HepG2 (cell line): ENCODE measurements around the gene SPON1. TPM values are rescaled to one million over a fixed set of nuclear protein-coding genes. Genes with fewer than 3 reads are reported as not detected.

Experiments
- ATAC-seq: fragments of 200-7000 bp; cut with Tn5 transposase; 3 replicates; pipeline ENCODE4 v1.9.1; 2020; ENCODE audit warnings: mild to moderate bottlenecking, moderate library complexity
- BruUV-seq: library from RNA; stranded (reverse); fragments of 400-500 nt; replicated peaks from 2 replicates; lab custom pipeline; 2021; lab: Mats Ljungman, UMichigan
- CTCF ChIA-PET: fragments of 300-600 bp; formaldehyde crosslinking; extraction: SDS; loops from one replicate; lab custom pipeline; 2021; ENCODE audit warnings: low total read pairs, inconsistent platforms, low intra/inter-chr PET ratio; lab: Yijun Ruan, JAX
- POLR2A ChIA-PET: fragments of 350-600 bp; sonication (Branson Sonifier 250); formaldehyde crosslinking; loops from one replicate; lab custom pipeline; 2020; ENCODE audit warnings: antibody characterized with exemption, inconsistent platforms; lab: Yijun Ruan, JAX
- DNase-seq: peaks from one replicate; pipeline ENCODE4 v3.0.0-alpha.2; 2015; ENCODE audit warnings: low spot score
- FAIRE-seq: peaks from 3 replicates; lab custom pipeline; 2011; peaks lifted over from hg19 to GRCh38; lab: Jason Lieb, UNC
- H2AFZ ChIP-seq: one replicate; pipeline ENCODE4 v1.6.1; 2011; ENCODE audit warnings: low read length, inconsistent platforms
- H3K27ac ChIP-seq: fragments of 300-600 bp; 3 replicates; pipeline ENCODE4 v1.8.0; 2011; ENCODE audit warnings: mixed run types, mild to moderate bottlenecking, mixed read lengths, low read length, inconsistent platforms; ENCODE audit not compliant: insufficient read depth; ENCODE audit errors: extremely low read length
- H3K27me3 ChIP-seq, 2 experiments: fragments of 200-600 bp in 1 of 2; 2 replicates in 1 of 2; 3 replicates in 1 of 2; pipeline versions ENCODE4 v1.6.0 to v1.8.0; 2011; ENCODE audit warnings: low read length in 2 of 2, mild to moderate bottlenecking in 2 of 2, moderate library complexity in 2 of 2, inconsistent platforms in 1 of 2; ENCODE audit not compliant: insufficient read depth in 2 of 2, control insufficient read depth in 1 of 2
- H3K36me3 ChIP-seq, 2 experiments: fragments of 200-600 bp in 1 of 2; replicated peaks in 1 of 2; 2 replicates in 1 of 2; 3 replicates in 1 of 2; pipeline versions ENCODE4 v1.5.1 to v1.8.0; 2011; ENCODE audit warnings: low read length in 2 of 2, inconsistent platforms in 1 of 2; ENCODE audit not compliant: insufficient read depth in 2 of 2, control insufficient read depth in 1 of 2
- H3K4me1 ChIP-seq: 2 replicates; pipeline ENCODE4 v1.5.1; 2012; ENCODE audit warnings: low read length, inconsistent platforms; ENCODE audit not compliant: insufficient read depth
- H3K4me2 ChIP-seq: 2 replicates; pipeline ENCODE4 v1.6.0; 2011; ENCODE audit warnings: low read depth, low read length, inconsistent platforms
- H3K4me3 ChIP-seq, 3 experiments: fragments of 200-600 bp in 1 of 3; sonication (generic), shearing (Covaris generic) in 1 of 3; replicated peaks in 1 of 3; 2 replicates each; pipeline ENCODE4 v1.5.1; 2011 to 2016; ENCODE audit warnings: low read length in 3 of 3, inconsistent platforms in 2 of 3, low read depth in 2 of 3, mild to moderate bottlenecking in 2 of 3, control low read depth in 1 of 3, mixed read lengths in 1 of 3; ENCODE audit not compliant: insufficient read depth in 1 of 3
- H3K79me2 ChIP-seq: one replicate; pipeline ENCODE4 v1.6.1; 2011; ENCODE audit warnings: low read length, inconsistent platforms; ENCODE audit not compliant: insufficient read depth
- H3K9ac ChIP-seq: 2 replicates; pipeline ENCODE4 v1.6.0; 2011; ENCODE audit warnings: mild to moderate bottlenecking, low read depth, low read length, inconsistent platforms; ENCODE audit not compliant: insufficient read depth
- H3K9me3 ChIP-seq: 2 replicates; pipeline ENCODE4 v1.5.1; 2012; ENCODE audit warnings: mild to moderate bottlenecking, low read length
- H4K20me1 ChIP-seq: 2 replicates; pipeline ENCODE4 v1.6.0; 2011; ENCODE audit warnings: inconsistent platforms, mild to moderate bottlenecking, low read length, moderate library complexity; ENCODE audit not compliant: insufficient read depth
- AKAP8 ChIP-seq: sonication (generic); formaldehyde crosslinking; IDR thresholded peaks from 2 replicates; pipeline ENCODE4 v1.5.1; 2020; ENCODE audit warnings: mild to moderate bottlenecking, missing genetic modification reagents
- KLF12 ChIP-seq: sonication (generic); formaldehyde crosslinking; IDR thresholded peaks from 2 replicates; pipeline ENCODE4 v1.4.0; 2020; ENCODE audit warnings: missing genetic modification reagents, borderline replicate concordance
- MATR3 ChIP-seq: sonication (generic); formaldehyde crosslinking; IDR thresholded peaks from 2 replicates; pipeline ENCODE4 v1.4.0; 2020; ENCODE audit warnings: missing genetic modification reagents
- RBM39 ChIP-seq: fragments of 200-400 bp; formaldehyde crosslinking; IDR thresholded peaks from one replicate; pipeline ENCODE4 v1.6.1; 2018; ENCODE audit warnings: antibody characterized with exemption, mild to moderate bottlenecking, low read depth, low read length; ENCODE audit not compliant: poor library complexity, severe bottlenecking
- SIX4 ChIP-seq: sonication (generic); formaldehyde crosslinking; IDR thresholded peaks from 2 replicates; pipeline ENCODE4 v1.4.0; 2020; ENCODE audit warnings: missing genetic modification reagents
- ZNF160 ChIP-seq: sonication (generic); formaldehyde crosslinking; IDR thresholded peaks from 2 replicates; pipeline ENCODE4 v1.8.0; 2022; ENCODE audit warnings: mild to moderate bottlenecking, inconsistent platforms, missing genetic modification reagents
- ZNF354B ChIP-seq: sonication (generic); formaldehyde crosslinking; IDR thresholded peaks from 2 replicates; pipeline ENCODE4 v1.8.0; 2022; ENCODE audit warnings: mild to moderate bottlenecking, missing genetic modification reagents
- ZNF547 ChIP-seq: sonication (generic); formaldehyde crosslinking; IDR thresholded peaks from 2 replicates; pipeline ENCODE4 v1.5.1; 2020; ENCODE audit warnings: mild to moderate bottlenecking, missing genetic modification reagents
- ZNF558 ChIP-seq: sonication (generic); formaldehyde crosslinking; IDR thresholded peaks from 2 replicates; pipeline ENCODE4 v1.9.0; 2022; ENCODE audit warnings: mild to moderate bottlenecking, missing genetic modification reagents, borderline replicate concordance
- WGBS: methylation state at CpG from one replicate; pipeline ENCODE4 v1.1.6; 2017; ENCODE audit warnings: low lambda C conversion rate; 5-methylcytosine and 5-hydroxymethylcytosine counted together
- in situ Hi-C: cut with HindIII; loops from 2 replicates; pipeline ENCODE4 v1.10.0; 2017; ENCODE audit warnings: low pct_unique_long_range_greater_than_20kb; ENCODE audit not compliant: extremely low pct_ligation_motif_present
- intact Hi-C: fragments of 100-400 bp; cut with micrococcal nuclease; formaldehyde crosslinking; loops from one replicate; pipeline ENCODE4 v1.10.0; 2022; ENCODE audit not compliant: unreplicated experiment
- polyA plus RNA-seq, 8 experiments: library from polyadenylated mRNA; depleted of rRNA in 3 of 8; stranded (reverse) in 7 of 8; unstranded in 1 of 8; fragments of >200 nt; fragmentation: Illumina TruSeq in 4 of 8; extraction: Trizol in 4 of 8; gene quantifications; 2 replicates each; pipeline versions ENCODE4 v1.2.1 to v1.2.3, GENCODE V29; 2011 to 2016; ENCODE audit warnings: low read depth in 4 of 8, missing spikeins in 1 of 8, mixed read lengths in 1 of 8; ENCODE audit not compliant: insufficient read depth in 1 of 8
- total RNA-seq, 5 experiments: library from RNA; depleted of rRNA; stranded (reverse); fragments of >200 nt; fragmentation: Illumina TruSeq; extraction: Trizol; gene quantifications; 2 replicates each; pipeline ENCODE4 v1.2.3, GENCODE V29; 2016; ENCODE audit warnings: low read depth in 1 of 5
- TF ChIP-seq, protein P1 (sequence below): sonication (generic); formaldehyde crosslinking; IDR thresholded peaks from 2 replicates; pipeline ENCODE4 v1.5.1; 2020; ENCODE audit warnings: missing genetic modification reagents, mild to moderate bottlenecking, borderline replicate concordance

SPON1 gene
- total and polyA plus RNA-seq, 2 of the 13 experiments (the other 11 are each of a cell fraction or from before 2014, with no cell fraction given): not detected

GRCh38 chr11:14312736-14313438 lies 350.4 kb downstream of the SPON1 start:
- FAIRE-seq (no peak), ATAC-seq (no peak), DNase-seq (no peak)
- H3K27ac ChIP-seq: no peak overlapping the region
- WGBS: 92% methylated on average over 4 of the region's 4 CpGs
- H3K27me3 ChIP-seq: no peaks in the 10 kb centered on the region
- H2AFZ ChIP-seq: no peak overlapping the region
- no TSS peak for BruUV-seq
- no peaks in the 10 kb centered on the region for H3K9me3 ChIP-seq
- H3K79me2 ChIP-seq: peaks cover 30% of the 10 kb centered on the region
- H3K4me1 ChIP-seq: peaks cover 20% of the 10 kb centered on the region
- H3K9ac ChIP-seq: no peak overlapping the region
- in situ Hi-C loops: no loop called here
- H4K20me1 ChIP-seq: peaks cover 19% of the 10 kb centered on the region
- H3K36me3 ChIP-seq: no peaks in the 10 kb centered on the region
- H3K4me3 ChIP-seq: no peak overlapping the region
- intact Hi-C loops: no loop called here
- CTCF ChIA-PET: no interaction called here
- no peak overlapping the region for H3K4me2 ChIP-seq
- TF ChIP-seq ZNF547 (CRISPR knock-in tag) (no peak), ZNF558 (no peak), MATR3 (no peak)
- POLR2A ChIA-PET: no interaction called here

DNA sequence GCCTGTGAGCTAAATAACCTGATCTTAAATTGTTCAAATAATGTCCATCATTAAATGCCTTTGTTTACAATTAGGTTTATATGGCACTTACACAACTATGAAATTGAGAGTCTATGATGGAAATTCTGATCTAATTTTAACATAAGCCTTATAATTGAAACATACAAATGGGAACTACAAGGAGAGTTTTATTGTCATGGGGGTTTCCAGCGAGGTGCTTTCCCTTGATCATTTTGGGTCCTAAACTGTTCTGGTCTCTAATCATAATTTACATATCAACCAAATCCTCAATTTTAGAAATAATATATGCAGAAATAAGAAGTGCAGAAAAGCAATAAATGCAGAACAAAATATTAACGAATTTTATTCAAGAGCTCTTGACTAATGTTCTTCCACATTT lies 351.6 kb downstream of the SPON1 start:
- Histone ChIP-seq H3K9me3 (no peaks in the 10 kb centered on the region), H3K36me3 (no peaks in the 10 kb centered on the region), H3K4me1 (peaks cover 15% of the 10 kb centered on the region; the same call in 1 of the 2 replicates), H3K4me3 (no peak overlapping the region), H3K79me2 (peaks cover 28% of the 10 kb centered on the region), H3K9ac (no peak overlapping the region), H3K27me3 (no peaks in the 10 kb centered on the region), H3K27ac (no peak overlapping the region), H3K4me2 (no peak overlapping the region), H2AFZ (no peak overlapping the region), H4K20me1 (peaks cover 18% of the 10 kb centered on the region)
- FAIRE-seq (no peak), DNase-seq (no peak), ATAC-seq (no peak)
- in situ Hi-C loops (no loop called here), intact Hi-C loops (no loop called here)
- ChIA-PET POLR2A (no interaction called here), CTCF (no interaction called here)
- BruUV-seq: no TSS peak
- 88% methylated on average over 2 of the region's 2 CpGs for WGBS
- no peak for TF ChIP-seq RBM39
- TF ChIP-seq AKAP8 (CRISPR knock-in tag): no peak
- TF ChIP-seq ZNF160 (CRISPR knock-in tag): no peak
- TF ChIP-seq ZNF354B (CRISPR knock-in tag): no peak
- no peak for TF ChIP-seq KLF12 (CRISPR knock-in tag)
- no peak for TF ChIP-seq SIX4
- TF ChIP-seq, protein P1, sequence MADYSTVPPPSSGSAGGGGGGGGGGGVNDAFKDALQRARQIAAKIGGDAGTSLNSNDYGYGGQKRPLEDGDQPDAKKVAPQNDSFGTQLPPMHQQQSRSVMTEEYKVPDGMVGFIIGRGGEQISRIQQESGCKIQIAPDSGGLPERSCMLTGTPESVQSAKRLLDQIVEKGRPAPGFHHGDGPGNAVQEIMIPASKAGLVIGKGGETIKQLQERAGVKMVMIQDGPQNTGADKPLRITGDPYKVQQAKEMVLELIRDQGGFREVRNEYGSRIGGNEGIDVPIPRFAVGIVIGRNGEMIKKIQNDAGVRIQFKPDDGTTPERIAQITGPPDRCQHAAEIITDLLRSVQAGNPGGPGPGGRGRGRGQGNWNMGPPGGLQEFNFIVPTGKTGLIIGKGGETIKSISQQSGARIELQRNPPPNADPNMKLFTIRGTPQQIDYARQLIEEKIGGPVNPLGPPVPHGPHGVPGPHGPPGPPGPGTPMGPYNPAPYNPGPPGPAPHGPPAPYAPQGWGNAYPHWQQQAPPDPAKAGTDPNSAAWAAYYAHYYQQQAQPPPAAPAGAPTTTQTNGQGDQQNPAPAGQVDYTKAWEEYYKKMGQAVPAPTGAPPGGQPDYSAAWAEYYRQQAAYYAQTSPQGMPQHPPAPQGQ (CRISPR knock-in tag): no peak
